CD4-positive, alpha-beta memory T cell (primary cell): ENCODE measurements around the gene CDC42SE1. TPM values are rescaled to one million over a fixed set of nuclear protein-coding genes. Genes with fewer than 3 reads are reported as not detected.

Experiments
- CTCF ChIA-PET: fragments of 350-600 bp; sonication (Branson Sonifier 250); formaldehyde crosslinking; loops from one replicate; lab custom pipeline; 2021; ENCODE audit warnings: inconsistent platforms; ENCODE audit not compliant: partially characterized antibody; lab: Charles Lee
- POLR2A ChIA-PET: fragments of 350-600 bp; sonication (Branson Sonifier 250); formaldehyde crosslinking; loops from one replicate; lab custom pipeline; 2021; ENCODE audit not compliant: partially characterized antibody; lab: Charles Lee
- DNase-seq, 5 donors: peaks; one replicate each; pipeline versions ENCODE4 v3.0.0 to v3.0.0-alpha.2; 2020 to 2022; ENCODE audit warnings: mixed read lengths in 1 of 5
- H3K27ac ChIP-seq: one replicate; pipeline ENCODE4 v1.7.0; 2013; ENCODE audit warnings: low read depth, low read length
- H3K27me3 ChIP-seq: 2 replicates; pipeline ENCODE4 v1.7.0; 2013; ENCODE audit warnings: mild to moderate bottlenecking, low read length, moderate library complexity; ENCODE audit not compliant: insufficient read depth
- H3K36me3 ChIP-seq: 2 replicates; pipeline ENCODE4 v1.7.0; 2013; ENCODE audit warnings: mild to moderate bottlenecking, low read length, moderate library complexity; ENCODE audit not compliant: insufficient read depth
- H3K4me1 ChIP-seq: 2 replicates; pipeline ENCODE4 v1.7.0; 2013; ENCODE audit warnings: mild to moderate bottlenecking, low read length, moderate library complexity; ENCODE audit not compliant: insufficient read depth
- H3K4me3 ChIP-seq, 2 donors: one replicate each; pipeline ENCODE4 v1.7.0; 2013; ENCODE audit warnings: low read length in 2 of 2, mild to moderate bottlenecking in 1 of 2
- H3K9me3 ChIP-seq, 2 donors: one replicate each; pipeline ENCODE4 v1.7.0; 2013; ENCODE audit warnings: low read length in 2 of 2, control low read depth in 1 of 2; ENCODE audit not compliant: control insufficient read depth in 1 of 2
- H3K27ac Mint-ChIP-seq, 7 donors: one replicate each; pipeline ENCODE4 v1.8.0; 2020 to 2021; ENCODE audit warnings: mixed read lengths in 7 of 7, mild to moderate bottlenecking in 6 of 7, inconsistent platforms in 3 of 7, moderate library complexity in 3 of 7
- H3K27me3 Mint-ChIP-seq, 2 donors: one replicate each; pipeline ENCODE4 v1.8.0; 2020 to 2021; ENCODE audit warnings: mixed read lengths in 2 of 2
- H3K36me3 Mint-ChIP-seq, 2 donors: one replicate each; pipeline ENCODE4 v1.8.0; 2020 to 2021; ENCODE audit warnings: mixed read lengths in 2 of 2, inconsistent platforms in 1 of 2, mild to moderate bottlenecking in 1 of 2
- H3K4me1 Mint-ChIP-seq, 4 donors: one replicate each; pipeline ENCODE4 v1.8.0; 2020 to 2021; ENCODE audit warnings: mixed read lengths in 4 of 4, mild to moderate bottlenecking in 1 of 4
- H3K4me3 Mint-ChIP-seq, 8 donors: one replicate each; pipeline ENCODE4 v1.8.0; 2020 to 2021; ENCODE audit warnings: mixed read lengths in 8 of 8, mild to moderate bottlenecking in 7 of 8, moderate library complexity in 6 of 8, inconsistent platforms in 3 of 8
- H3K9me3 Mint-ChIP-seq, 8 donors: one replicate each; pipeline ENCODE4 v1.8.0; 2020 to 2021; ENCODE audit warnings: mixed read lengths in 8 of 8, mild to moderate bottlenecking in 5 of 8, inconsistent platforms in 3 of 8, moderate library complexity in 1 of 8
- intact Hi-C: fragments of 100-400 bp; cut with micrococcal nuclease; formaldehyde crosslinking; loops from one replicate; pipeline ENCODE4 v1.15.1; 2023
- polyA plus RNA-seq, 2 donors: library from polyadenylated mRNA; unstranded; fragments of 300-500 nt; fragmentation: Illumina TruSeq; gene quantifications; one replicate each; pipeline ENCODE4 v1.2.3, GENCODE V29; 2021
- total RNA-seq, 2 experiments: library from RNA; stranded (reverse); gene quantifications; one replicate each; pipeline ENCODE4 v1.2.3, GENCODE V29; 2021

Gene CDC42SE1
- total and polyA plus RNA-seq, 4 experiments from 2014 or later, result 66.2 to 483 (median 289) TPM

DNA sequence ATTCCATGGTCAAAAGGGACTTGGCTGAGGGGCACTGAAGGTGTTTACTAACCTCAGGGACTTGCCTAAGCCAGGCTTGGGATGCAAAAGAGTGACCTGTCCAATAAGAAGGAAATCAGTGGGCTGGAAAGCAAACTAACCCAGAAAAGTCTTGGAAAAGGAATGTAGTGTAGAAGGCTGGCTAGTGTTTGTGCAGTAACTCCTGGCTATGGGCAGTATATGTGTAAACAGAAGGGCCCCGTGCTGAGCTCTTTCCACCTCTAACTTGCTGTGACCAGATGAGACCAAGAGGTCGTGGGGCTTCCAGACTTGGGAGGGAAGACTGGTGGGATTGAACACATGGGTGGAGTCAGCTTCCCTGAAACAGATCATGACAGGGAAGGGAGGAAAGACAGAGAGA, 56.8 kb downstream of the CDC42SE1 start:
- Histone ChIP-seq H3K9me3 (no peaks in the 10 kb centered on the region), H3K4me1 (peaks cover 66% of the 10 kb centered on the region), H3K27me3 (no peaks in the 10 kb centered on the region), H3K36me3 (peaks cover 35% of the 10 kb centered on the region), H3K4me3 (peak overlapping the region; percentile 34 to 37), H3K27ac (peak overlapping the region; percentile 53)
- POLR2A ChIA-PET, result interaction anchor here (1.3 to 1.6 kb wide), 3 partner anchors 25 to 56 kb away, joined by 4 to 9 read pairs (median 5); partner anchors contain the start of genes C1orf56 and CDC42SE1
- CTCF ChIA-PET, result interaction anchor here (0.5 to 14.9 kb wide), 6 partner anchors 9 to 747 kb away, joined by 3 to 255 read pairs (median 4); partner anchors contain the start of genes ANXA9, CERS2 and GABPB2
- H3K36me3 Mint-ChIP-seq, result peaks cover 18 to 52% of the 10 kb centered on the region in 2 donors
- intact Hi-C loops, result no loop called here
- peak overlapping the region; percentile 87 to 97 (median 94) for H3K27ac Mint-ChIP-seq
- H3K9me3 Mint-ChIP-seq, result no peaks in the 10 kb centered on the region
- DNase-seq, result no peak
- H3K27me3 Mint-ChIP-seq, result no peaks in the 10 kb centered on the region
- H3K4me1 Mint-ChIP-seq, result peaks cover 42 to 73% (median 57%) of the 10 kb centered on the region in 4 donors
- peak overlapping the region; percentile 74 to 89 (median 84) for H3K4me3 Mint-ChIP-seq

DNA sequence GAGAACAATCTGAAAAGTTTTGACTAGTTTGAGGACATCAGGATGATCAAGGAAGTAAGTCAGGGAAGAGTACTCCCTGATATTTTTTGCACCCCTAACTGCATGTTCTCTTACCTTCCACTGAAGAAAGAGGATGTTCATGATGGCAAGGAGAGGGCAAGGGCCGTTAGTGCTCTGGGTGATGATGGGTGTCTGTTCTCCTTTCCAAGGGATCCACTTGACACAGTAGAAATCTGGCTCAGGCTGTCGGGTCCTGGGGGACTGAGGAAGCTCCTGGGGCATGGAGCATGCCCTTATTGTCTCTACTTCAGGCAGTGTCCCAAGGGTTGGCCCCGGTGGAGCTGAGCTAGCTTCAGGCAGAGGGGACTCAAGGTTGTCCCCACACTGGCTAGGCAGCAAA, 57.4 kb downstream of the CDC42SE1 start:
- H3K4me1 ChIP-seq, result peaks cover 60% of the 10 kb centered on the region
- Mint-ChIP-seq H3K27me3 (no peaks in the 10 kb centered on the region), H3K4me1 (peaks cover 38 to 71% (median 52%) of the 10 kb centered on the region in 4 donors), H3K36me3 (peaks cover 22 to 58% of the 10 kb centered on the region in 2 donors), H3K27ac (peak overlapping the region; percentile 60 to 96 (median 88)), H3K9me3 (no peaks in the 10 kb centered on the region), H3K4me3 (peak overlapping the region in 6 of 8 donors; percentile 19 to 89 (median 80))
- H3K9me3 ChIP-seq, result no peaks in the 10 kb centered on the region
- ChIA-PET CTCF (interaction anchor here (1.0 to 14.9 kb wide), 4 partner anchors 10 to 97 kb away, joined by 3 to 255 read pairs (median 4); partner anchors contain the start of genes ANXA9 and CERS2), POLR2A (interaction anchor here (0.7 to 1.6 kb wide), 3 partner anchors 27 to 56 kb away, joined by 3 to 9 read pairs (median 3); partner anchors contain the start of genes CDC42SE1 and CERS2)
- H3K27ac ChIP-seq, result peak overlapping the region; percentile 53
- H3K4me3 ChIP-seq, result no peak overlapping the region
- H3K27me3 ChIP-seq, result no peaks in the 10 kb centered on the region
- H3K36me3 ChIP-seq, result peaks cover 37% of the 10 kb centered on the region
- no peak for DNase-seq
- intact Hi-C loops, result no loop called here

DNA sequence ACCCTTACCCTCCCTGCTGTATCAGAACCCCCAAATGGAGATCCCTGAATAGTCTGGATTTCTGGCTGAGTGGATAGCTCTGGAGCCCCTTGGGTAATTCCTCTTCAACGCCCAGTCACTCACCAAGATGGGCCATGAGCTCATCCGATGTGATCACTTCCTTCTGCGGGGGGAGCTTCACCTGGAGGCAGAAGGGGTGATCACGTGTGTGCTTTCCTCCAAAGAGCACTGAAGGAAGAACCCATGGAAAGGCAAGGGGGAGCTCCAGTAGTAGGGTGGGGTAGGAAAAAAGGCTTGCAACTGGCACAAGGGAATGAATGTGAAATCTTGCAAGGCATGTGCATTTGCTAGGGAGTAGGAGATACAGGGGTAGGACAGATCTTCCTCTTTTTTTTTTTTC, 57.8 kb downstream of the CDC42SE1 start:
- Histone ChIP-seq H3K27ac (no peak overlapping the region), H3K4me3 (no peak overlapping the region), H3K27me3 (no peaks in the 10 kb centered on the region), H3K36me3 (peaks cover 37% of the 10 kb centered on the region), H3K4me1 (peaks cover 56% of the 10 kb centered on the region), H3K9me3 (no peaks in the 10 kb centered on the region)
- no peak for DNase-seq
- Mint-ChIP-seq H3K27ac (peak overlapping the region in 5 of 7 donors; percentile 71 to 96 (median 88)), H3K9me3 (no peaks in the 10 kb centered on the region), H3K27me3 (no peaks in the 10 kb centered on the region), H3K36me3 (peaks cover 27 to 61% of the 10 kb centered on the region in 2 donors), H3K4me1 (peaks cover 36 to 67% (median 47%) of the 10 kb centered on the region in 4 donors), H3K4me3 (peak overlapping the region in 6 of 8 donors; percentile 19 to 89 (median 66))
- intact Hi-C loops, result no loop called here
- CTCF ChIA-PET, result interaction anchor here (1.1 to 14.9 kb wide), 6 partner anchors 9 to 746 kb away, joined by 3 to 255 read pairs (median 4); partner anchors contain the start of genes ANXA9 and CERS2
- POLR2A ChIA-PET, result interaction anchor here (0.6 to 1.4 kb wide), 4 partner anchors 26 to 234 kb away, joined by 3 read pairs; partner anchors contain the start of genes C1orf56 and CERS2

Other genes starting within 250 kb of the CDC42SE1 start
- gene ARNT, start 183.0 kb downstream of the CDC42SE1 start, total RNA-seq, result 10 to 100 TPM; 36.6 to 37.7 TPM
- 10 to 100 TPM; 20.2 to 25.5 TPM for gene ARNT, start 183.0 kb downstream of the CDC42SE1 start, polyA plus RNA-seq
- not detected for gene CTXND2, start 172.5 kb downstream of the CDC42SE1 start, total RNA-seq
- not detected for gene CTXND2, start 172.5 kb downstream of the CDC42SE1 start, polyA plus RNA-seq
- 10 to 100 TPM; 71.4 to 72.6 TPM for gene SETDB1, start 133.3 kb downstream of the CDC42SE1 start, total RNA-seq
- 10 to 100 TPM in 1 of 2 donors, 1 to 10 TPM in 1; 9.8 to 14.2 TPM for gene SETDB1, start 133.3 kb downstream of the CDC42SE1 start, polyA plus RNA-seq
- gene CERS2, start 84.8 kb downstream of the CDC42SE1 start, total RNA-seq, result 100 to 1,000 TPM; 145 to 149 TPM
- gene CERS2, start 84.8 kb downstream of the CDC42SE1 start, polyA plus RNA-seq, result 100 to 1,000 TPM; 184 to 206 TPM
- under 1 TPM in 1 of 2 experiments, not detected in 1; 0.17 TPM for gene ANXA9, start 77.3 kb downstream of the CDC42SE1 start, total RNA-seq
- gene ANXA9, start 77.3 kb downstream of the CDC42SE1 start, polyA plus RNA-seq, result under 1 TPM; 0.23 to 0.33 TPM
- 10 to 100 TPM; 31.4 to 32.1 TPM for gene MINDY1, start 52.7 kb downstream of the CDC42SE1 start, total RNA-seq
- 10 to 100 TPM in 1 of 2 donors, 1 to 10 TPM in 1; 6.5 to 17.6 TPM for gene MINDY1, start 52.7 kb downstream of the CDC42SE1 start, polyA plus RNA-seq
- gene PRUNE1, start 51.2 kb downstream of the CDC42SE1 start, total RNA-seq, result 10 to 100 TPM; 35.0 to 38.9 TPM
- gene PRUNE1, start 51.2 kb downstream of the CDC42SE1 start, polyA plus RNA-seq, result 10 to 100 TPM; 52.6 to 59.0 TPM
- gene BNIPL, start 23.0 kb downstream of the CDC42SE1 start, total RNA-seq, result 1 to 10 TPM; 4.6 to 8.3 TPM
- not detected for gene BNIPL, start 23.0 kb downstream of the CDC42SE1 start, polyA plus RNA-seq
- 1 to 10 TPM; 2.4 to 3.5 TPM for gene C1orf56, start 11.9 kb downstream of the CDC42SE1 start, total RNA-seq
- gene C1orf56, start 11.9 kb downstream of the CDC42SE1 start, polyA plus RNA-seq, result 1 to 10 TPM; 1.4 to 3.6 TPM
- gene MLLT11, start 775 bp upstream of the CDC42SE1 start, total RNA-seq, result 1 to 10 TPM; 4.5 to 4.9 TPM
- 1 to 10 TPM; 3.6 to 3.9 TPM for gene MLLT11, start 775 bp upstream of the CDC42SE1 start, polyA plus RNA-seq
- 10 to 100 TPM; 36.8 to 42.8 TPM for gene GABPB2, start 11.1 kb upstream of the CDC42SE1 start, total RNA-seq
- 10 to 100 TPM in 1 of 2 donors, 1 to 10 TPM in 1; 4.9 to 14.2 TPM for gene GABPB2, start 11.1 kb upstream of the CDC42SE1 start, polyA plus RNA-seq
- 1 to 10 TPM; 7.6 to 8.2 TPM for gene SEMA6C, start 87.0 kb upstream of the CDC42SE1 start, total RNA-seq
- 1 to 10 TPM in 1 of 2 donors, under 1 TPM in 1; 0.54 to 2.1 TPM for gene SEMA6C, start 87.0 kb upstream of the CDC42SE1 start, polyA plus RNA-seq
- 10 to 100 TPM; 45.9 to 49.7 TPM for gene TNFAIP8L2, start 97.0 kb upstream of the CDC42SE1 start, total RNA-seq
- 10 to 100 TPM; 10.8 to 42.3 TPM for gene TNFAIP8L2, start 97.0 kb upstream of the CDC42SE1 start, polyA plus RNA-seq
- gene LYSMD1, start 106.3 kb upstream of the CDC42SE1 start, total RNA-seq, result 1 to 10 TPM; 1.0 to 1.3 TPM
- under 1 TPM in 1 of 2 donors, not detected in 1; 0.59 TPM for gene LYSMD1, start 106.3 kb upstream of the CDC42SE1 start, polyA plus RNA-seq
- 10 to 100 TPM; 57.4 to 61.4 TPM for gene SCNM1, start 106.5 kb upstream of the CDC42SE1 start, total RNA-seq
- gene SCNM1, start 106.5 kb upstream of the CDC42SE1 start, polyA plus RNA-seq, result 10 to 100 TPM; 76.5 to 80.9 TPM
- gene TMOD4, start 116.4 kb upstream of the CDC42SE1 start, total RNA-seq, result 1 to 10 TPM; 6.4 TPM
- gene TMOD4, start 116.4 kb upstream of the CDC42SE1 start, polyA plus RNA-seq, result not detected
- 10 to 100 TPM; 68.1 to 68.4 TPM for gene VPS72, start 130.6 kb upstream of the CDC42SE1 start, total RNA-seq
- gene VPS72, start 130.6 kb upstream of the CDC42SE1 start, polyA plus RNA-seq, result 100 to 1,000 TPM in 1 of 2 donors, 10 to 100 TPM in 1; 80.6 to 102 TPM
- 10 to 100 TPM; 50.8 to 53.1 TPM for gene PIP5K1A, start 138.9 kb upstream of the CDC42SE1 start, total RNA-seq
- 10 to 100 TPM; 13.7 to 16.2 TPM for gene PIP5K1A, start 138.9 kb upstream of the CDC42SE1 start, polyA plus RNA-seq
- gene PSMD4, start 195.1 kb upstream of the CDC42SE1 start, total RNA-seq, result 100 to 1,000 TPM; 143 to 151 TPM
- 100 to 1,000 TPM; 242 to 380 TPM for gene PSMD4, start 195.1 kb upstream of the CDC42SE1 start, polyA plus RNA-seq
- gene ZNF687, start 222.7 kb upstream of the CDC42SE1 start, total RNA-seq, result 10 to 100 TPM; 39.2 to 39.3 TPM
- 1 to 10 TPM in 1 of 2 donors, under 1 TPM in 1; 0.36 to 1.3 TPM for gene ZNF687, start 222.7 kb upstream of the CDC42SE1 start, polyA plus RNA-seq